ENCODE measurements around the gene TSNAXIP1.
"Not testable (repeated sequence)": the region's sequence is repeated elsewhere in the genome, so short reads cannot be mapped to it uniquely, and the experiment has no call there.

Gene TSNAXIP1

GRCh38 chr16:67858500-67858899 is 51.8 kb downstream of the TSNAXIP1 start:
- no peak for DNase-seq (ENCODE audit: low read depth in 2 of 2, low spot score in 1 of 2)

DNA sequence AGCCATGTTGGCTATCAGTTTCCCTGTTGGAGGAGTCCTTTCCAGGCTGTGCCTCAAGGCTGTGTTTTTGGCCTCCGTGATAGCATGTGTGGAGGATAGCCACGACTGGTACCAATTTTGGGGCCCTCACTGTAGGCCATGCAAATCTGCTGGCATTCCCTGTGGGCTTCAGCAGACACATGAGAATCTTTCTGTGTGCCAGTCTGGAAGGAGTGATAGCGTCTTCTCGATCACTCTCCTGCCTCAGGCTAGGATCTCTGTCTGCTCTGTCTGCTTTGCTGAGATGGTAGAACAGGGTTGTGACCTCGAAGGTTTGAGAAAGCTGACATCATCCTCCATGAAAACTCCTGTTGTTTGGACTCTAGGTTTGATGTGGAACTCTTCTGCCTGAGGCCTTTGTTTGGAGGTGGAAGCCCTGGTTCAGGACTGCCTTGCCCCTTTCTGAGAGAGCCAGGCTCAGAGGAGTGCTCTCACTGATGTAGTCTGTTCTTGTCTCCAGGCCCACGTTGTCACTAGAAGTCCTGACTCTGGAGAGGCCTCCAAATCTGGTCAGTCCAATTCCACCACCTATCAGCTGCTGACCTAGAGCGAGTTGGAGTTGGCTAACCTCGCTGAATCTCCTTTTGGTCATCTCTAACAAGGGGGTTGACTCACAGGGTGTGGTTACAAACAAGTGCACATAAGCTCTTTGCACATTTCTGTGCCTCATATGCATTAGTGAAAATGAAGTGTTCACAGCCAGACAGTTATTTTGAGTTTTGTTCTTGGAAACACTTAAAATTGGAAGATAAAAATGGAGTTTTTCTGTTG is 54.1 kb downstream of the TSNAXIP1 start:
- DNase-seq (ENCODE audit: low read depth in 2 of 2, low spot score in 1 of 2) = no peak

GRCh38 chr16:67861877-67862276 is 55.2 kb downstream of the TSNAXIP1 start:
- DNase-seq (ENCODE audit: low read depth in 2 of 2, low spot score in 1 of 2) = no peak

DNA sequence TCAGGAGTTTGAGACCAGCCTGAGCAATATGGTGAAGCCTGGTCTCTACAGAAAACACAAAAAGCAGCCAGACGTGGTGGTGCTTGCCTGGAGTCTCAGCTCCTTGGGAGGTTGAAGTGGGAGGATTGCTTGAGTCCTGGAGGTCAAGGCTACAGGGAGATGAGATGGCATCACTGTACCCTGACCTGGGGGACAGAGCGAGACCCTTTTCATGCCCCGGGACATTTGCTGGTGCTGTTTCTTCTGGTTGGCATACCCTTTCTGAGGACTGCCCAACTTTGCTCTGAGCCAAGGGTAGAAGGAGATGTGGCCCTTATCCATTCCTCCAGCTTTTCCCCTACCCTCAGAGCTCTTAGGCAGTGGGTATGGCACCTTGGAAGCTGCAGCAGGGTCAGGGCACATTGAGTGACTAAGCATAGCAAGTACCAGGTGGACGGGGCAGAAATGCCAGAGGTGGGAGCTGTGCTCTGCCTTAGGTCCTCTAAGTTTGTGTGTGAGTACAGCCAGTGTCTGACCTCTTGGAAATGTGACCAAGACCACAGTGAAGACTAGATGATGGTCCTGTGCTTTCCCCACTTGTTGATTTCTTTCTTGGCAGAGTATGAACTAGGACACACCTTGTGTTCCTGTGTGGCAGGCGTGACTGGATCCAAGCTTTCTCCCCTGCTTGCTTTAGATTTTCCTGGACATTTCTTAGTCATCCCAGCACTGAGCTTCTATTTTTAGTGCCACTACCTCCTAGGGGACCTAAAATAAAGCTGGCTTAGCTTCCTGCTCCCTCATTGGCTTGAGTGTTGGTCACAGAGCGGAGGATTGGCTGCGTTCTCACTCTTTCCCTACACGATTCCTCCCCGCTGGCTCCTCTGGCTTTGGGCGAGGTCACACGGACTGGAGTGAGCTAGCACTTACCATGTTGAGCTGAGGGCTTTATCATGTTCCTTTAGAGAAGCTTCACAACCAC is 56.2 kb downstream of the TSNAXIP1 start:
- no peak for DNase-seq (ENCODE audit: low read depth in 2 of 2, low spot score in 1 of 2)

DNA sequence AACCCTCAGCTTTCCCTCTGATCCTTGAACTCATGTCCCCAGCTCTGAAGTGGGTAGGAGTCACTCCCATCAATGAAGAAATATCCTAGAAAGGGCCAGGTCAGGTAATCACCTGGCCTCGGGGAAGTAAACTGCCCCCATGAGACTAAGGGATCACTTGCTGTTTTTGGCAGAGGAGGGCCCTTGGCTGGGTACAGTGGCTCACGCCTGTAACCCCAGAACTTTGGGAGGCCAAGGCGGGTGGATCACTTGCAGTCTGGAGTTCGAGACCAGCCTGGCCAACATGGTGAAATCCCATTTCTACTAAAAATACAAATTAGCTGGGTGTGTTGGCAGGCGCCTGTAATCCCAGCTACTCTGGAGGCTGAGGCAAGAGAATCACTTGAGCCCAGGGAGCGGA is 57.4 kb downstream of the TSNAXIP1 start:
- not testable (repeated sequence) for DNase-seq (ENCODE audit: low read depth in 2 of 2, low spot score in 1 of 2)

DNA sequence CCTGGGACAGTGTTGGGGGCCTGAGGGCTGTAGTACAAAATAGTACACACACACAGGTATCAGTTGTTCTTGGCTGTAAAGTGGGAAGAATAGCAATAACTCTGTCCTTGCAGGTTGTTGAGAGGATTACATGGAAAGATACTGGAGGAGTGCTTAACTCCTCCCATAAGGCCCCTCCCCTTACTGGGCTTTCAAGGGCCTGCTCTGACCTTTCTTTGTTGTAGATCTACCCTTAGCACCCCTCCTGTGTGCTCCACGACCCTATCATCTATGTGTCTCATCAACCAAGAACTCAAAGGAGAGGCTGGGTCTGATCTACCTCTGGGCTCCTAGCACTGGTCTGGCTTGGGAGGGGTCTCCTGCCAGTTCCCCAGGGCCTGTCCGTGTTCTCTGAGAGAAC is 57.9 kb downstream of the TSNAXIP1 start:
- no peak for DNase-seq (ENCODE audit: low read depth in 2 of 2, low spot score in 1 of 2)

GRCh38 chr16:67865318-67865717 is 58.6 kb downstream of the TSNAXIP1 start:
- DNase-seq (ENCODE audit: low read depth in 2 of 2, low spot score in 1 of 2) = no peak

DNA sequence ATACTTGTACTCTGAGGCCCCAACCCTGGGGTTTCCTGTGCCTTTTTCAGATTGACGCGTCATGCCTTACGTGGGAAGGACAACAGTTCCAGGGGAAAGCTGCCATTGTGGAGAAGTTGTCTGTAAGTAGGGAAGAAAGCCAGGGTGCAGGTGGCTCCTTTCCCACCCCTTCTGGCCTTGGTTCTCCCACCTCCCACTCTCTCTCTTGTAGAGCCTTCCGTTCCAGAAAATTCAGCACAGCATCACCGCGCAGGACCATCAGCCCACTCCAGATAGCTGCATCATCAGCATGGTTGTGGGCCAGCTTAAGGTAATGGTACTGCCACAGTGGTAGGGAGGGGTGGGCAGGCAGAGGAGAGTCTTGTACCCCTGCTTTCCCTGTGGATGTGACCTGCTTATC is 61.6 kb downstream of the TSNAXIP1 start:
- DNase-seq (ENCODE audit: low read depth in 2 of 2, low spot score in 1 of 2) = no peak

GRCh38 chr16:67869653-67870052 is 63.0 kb downstream of the TSNAXIP1 start:
- no peak for DNase-seq (ENCODE audit: low read depth in 2 of 2, low spot score in 1 of 2)

DNA sequence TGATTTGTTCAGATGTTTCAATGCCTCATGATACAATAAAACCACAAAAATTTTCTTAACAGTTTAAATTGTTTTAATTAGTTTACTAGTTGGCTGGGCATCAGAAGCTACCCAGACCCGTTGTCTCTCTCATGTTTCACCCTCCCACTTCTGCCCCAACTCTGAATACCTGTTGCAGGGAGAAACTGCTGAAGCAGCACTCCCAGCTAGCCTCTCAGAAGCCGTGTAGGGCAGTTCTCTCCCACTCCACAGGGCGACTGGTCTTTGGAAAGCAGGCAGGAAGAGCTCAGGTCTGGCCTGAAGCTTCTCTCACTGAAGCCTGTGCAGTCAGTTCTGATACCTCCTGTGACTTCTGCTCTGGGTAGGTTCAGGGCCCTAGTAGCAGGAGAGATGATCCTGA is 64.6 kb downstream of the TSNAXIP1 start:
- no peak for DNase-seq (ENCODE audit: low read depth in 2 of 2, low spot score in 1 of 2)

- DNase-seq (ENCODE audit: low read depth in 2 of 2, low spot score in 1 of 2) = no peak
These were observed 65.5 kb downstream of the TSNAXIP1 start for GRCh38 chr16:67872131-67872630.

- peak; percentile 72 to 73 for DNase-seq (ENCODE audit: low read depth in 2 of 2, low spot score in 1 of 2)
These were observed 66.1 kb downstream of the TSNAXIP1 start, which contains the start of gene EDC4 for GRCh38 chr16:67872631-67873434. Gene EDC4, plus strand, starts transcription at chr16:67873052. Its CDS starts 210 bp downstream, at chr16:67873262.

DNA sequence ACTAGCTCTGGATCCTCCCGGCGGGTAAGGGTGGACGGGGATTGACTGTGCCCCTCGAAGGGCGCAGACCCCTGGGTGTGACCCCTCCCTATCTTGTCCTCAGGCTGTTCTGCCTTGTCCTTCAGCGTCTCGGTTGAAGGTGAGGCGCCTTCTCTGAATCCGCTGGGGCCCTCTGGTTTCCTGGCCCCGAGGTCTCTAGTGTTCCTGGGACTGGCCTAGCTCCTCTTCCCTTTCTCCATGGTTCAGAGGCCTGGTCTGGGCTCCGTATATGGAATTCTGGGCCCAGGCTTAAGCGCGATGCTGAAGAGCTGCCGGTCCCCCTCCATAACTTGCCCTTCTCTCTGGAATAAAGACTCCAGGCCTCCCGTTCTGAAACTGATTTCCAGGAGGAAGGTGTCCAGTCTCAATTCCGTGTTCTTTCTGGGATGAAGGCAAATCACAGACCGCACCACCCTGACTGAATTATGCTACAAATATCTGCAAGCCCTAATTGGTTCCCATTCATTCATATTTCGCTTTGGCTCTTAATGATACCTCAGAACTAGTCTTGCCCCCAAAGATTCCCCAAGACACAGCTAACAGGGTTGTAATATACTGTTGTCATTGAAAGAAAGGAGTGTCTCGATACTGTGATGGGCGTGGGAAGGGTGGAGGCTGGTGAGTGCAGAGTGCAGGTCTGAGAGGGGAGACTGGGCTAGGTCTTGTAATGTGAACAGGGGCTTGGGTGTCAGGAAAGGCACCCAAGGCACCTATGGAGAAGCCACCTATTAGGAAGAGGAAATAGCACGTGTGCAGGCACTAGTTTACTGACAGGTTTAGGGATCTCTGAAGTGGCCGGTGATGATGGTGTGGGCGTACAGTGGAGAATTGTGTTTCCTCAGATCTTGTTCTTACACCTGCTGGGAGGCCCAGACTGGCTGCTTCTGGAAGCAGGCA is 67.0 kb downstream of the TSNAXIP1 start:
- no peak for DNase-seq (ENCODE audit: low read depth in 2 of 2, low spot score in 1 of 2)

DNA sequence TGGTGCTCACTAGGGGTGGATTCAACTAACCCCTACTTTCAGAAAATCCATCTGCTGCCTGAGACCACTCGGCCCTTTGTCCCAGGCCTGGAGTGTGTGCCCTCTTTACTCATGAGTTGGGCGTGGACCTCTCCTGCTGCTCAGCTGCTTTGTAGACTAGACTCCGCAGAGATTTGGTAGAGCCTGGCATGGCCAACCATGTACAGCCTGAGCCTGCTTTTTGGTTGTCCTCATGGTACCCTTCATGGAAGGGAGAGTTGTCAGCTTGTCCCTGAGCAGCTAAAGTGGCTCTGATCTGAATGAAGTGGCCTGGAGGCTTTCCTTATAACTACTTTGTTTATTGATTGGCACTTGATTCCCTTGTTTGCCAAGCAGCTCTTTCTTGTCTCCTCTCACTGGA is 67.7 kb downstream of the TSNAXIP1 start:
- DNase-seq (ENCODE audit: low read depth in 2 of 2, low spot score in 1 of 2) = no peak

- DNase-seq (ENCODE audit: low read depth in 2 of 2, low spot score in 1 of 2) = no peak
These were observed 70.4 kb downstream of the TSNAXIP1 start for GRCh38 chr16:67877064-67877463.
